HG03045 (cell line): Measurements from ENCODE around the gene CDH22.

ENCODE experiments used
- ATAC-seq: cut with Tn5 transposase; IDR thresholded peaks from one replicate; pipeline ENCODE4 v1.9.1; 2021; ENCODE audit warnings: mild to moderate bottlenecking, moderate library complexity; ENCODE audit not compliant: unreplicated experiment

Gene CDH22

DNA sequence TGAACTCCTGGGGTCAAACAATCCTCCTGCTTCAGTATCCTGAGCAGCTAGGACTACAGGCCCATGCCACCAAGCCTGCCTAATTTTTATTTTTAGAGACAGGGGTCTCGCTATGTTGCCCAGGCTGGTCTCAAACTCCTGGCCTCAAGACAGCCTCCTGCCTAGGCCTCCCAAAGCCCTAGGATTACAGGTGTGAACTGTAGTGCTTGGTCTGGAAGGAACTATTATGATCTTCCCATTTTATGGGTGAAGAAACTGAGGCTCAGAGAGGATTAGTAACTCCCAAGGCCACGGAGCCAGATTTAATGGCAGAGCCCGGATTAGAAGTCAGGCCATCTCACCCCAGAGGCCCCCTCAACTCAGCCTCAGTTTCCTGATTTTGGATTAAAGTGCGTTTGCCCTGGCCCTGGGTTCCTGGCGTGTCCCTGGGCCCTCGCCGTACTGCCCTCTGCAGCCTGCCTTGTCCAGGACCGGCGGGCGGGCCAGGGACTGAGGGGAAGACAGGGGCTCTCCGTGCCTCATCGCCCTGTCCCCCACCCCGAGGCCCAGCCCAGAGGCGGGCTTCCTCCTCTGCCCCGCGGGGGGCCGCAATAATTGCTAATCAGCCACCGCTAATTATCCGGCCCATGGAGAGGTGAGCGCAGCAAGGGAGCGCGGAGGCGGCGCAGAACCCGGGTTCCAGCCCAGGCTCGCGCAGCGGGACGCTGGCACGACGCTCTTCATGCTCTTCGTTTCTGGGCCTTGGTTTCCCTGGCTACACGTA is 155.3 kb downstream of the CDH22 start:
- ATAC-seq = no peak

DNA sequence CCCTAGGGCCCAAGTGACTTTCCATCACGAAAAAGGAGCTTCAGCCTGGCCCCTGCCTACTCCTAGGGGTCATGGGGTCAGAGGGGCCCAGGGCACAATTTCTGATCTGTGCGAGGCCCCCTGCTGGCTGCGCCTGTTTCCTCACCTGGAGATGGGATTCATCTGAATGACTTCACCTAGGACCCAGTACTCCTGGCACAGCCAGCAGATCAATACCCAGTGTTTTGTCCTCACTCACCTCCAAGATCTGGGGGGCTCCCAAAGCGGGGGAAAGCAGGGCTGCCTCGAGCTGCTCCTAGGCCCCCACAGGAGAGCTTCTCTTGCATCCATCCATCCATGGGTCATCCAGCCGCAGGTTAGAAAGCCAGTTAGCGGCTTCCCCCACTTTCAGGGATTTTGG is 156.4 kb downstream of the CDH22 start:
- ATAC-seq = no peak

DNA sequence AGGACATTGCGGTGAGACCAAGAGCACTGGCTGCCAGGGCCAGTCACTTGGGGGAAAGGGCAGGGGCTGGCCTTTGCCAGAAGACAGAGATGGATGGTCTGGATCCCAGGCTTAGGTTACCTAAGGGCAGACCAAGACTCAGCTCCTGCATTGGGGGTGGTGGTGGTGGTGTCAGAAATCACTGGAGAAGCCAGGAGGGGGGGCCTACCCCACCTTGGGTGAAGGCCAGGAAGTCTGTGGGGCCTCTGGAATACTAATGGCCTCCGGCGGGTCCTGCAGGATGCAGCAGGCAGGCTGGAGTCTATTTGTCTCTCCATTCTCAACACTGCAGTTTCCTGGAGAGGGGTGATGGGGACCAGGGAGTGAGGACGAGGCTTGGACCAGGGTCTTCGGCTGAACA is 157.4 kb downstream of the CDH22 start:
- no peak for ATAC-seq

GRCh38 chr20:46148313-46149208 is 159.7 kb downstream of the CDH22 start:
- no peak for ATAC-seq

DNA sequence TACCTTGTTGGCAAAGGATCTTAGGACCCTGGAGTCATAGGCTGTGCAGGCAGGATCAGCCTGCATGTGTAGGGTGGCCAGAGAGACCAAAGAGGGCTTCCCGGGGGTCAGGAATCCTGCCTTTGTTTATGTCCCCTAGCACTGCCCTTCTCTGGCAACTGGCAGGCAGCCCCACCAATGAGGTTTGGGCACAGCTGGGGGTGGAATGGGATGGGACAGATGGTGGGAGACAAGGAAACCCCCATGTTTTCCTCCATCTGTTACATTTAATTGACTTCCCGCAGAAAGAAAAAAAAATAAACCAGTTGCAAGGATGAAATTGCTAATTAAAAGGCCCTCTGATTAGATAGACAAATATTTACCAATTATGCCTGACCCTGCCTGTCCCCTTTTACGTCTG is 162.6 kb downstream of the CDH22 start:
- ATAC-seq = no peak

GRCh38 chr20:46144432-46145025 is 163.8 kb downstream of the CDH22 start:
- no peak for ATAC-seq

DNA sequence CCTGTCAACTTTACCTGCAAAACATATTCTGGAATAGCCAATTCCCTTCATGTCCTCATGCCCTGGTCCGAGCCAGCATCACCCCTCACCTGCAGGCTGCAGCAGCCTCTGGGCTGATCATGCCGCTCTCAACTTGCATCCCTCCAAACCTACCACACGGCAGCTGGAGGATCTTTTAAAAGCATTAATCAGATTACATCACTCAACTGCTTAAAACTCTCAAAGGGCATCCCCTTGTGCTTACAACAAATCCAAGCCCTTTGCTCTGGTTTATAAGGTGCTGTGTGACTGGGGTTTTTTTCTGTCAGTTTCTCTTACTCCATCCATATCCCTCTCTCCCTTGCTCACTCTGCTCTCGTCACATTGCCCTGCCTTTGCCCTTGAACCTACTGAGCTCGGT is 166.2 kb downstream of the CDH22 start:
- ATAC-seq = no peak

- no peak for ATAC-seq
Observed at GRCh38 chr20:46139908-46140482, 168.3 kb downstream of the CDH22 start.

GRCh38 chr20:46139266-46139889 is 168.9 kb downstream of the CDH22 start:
- no peak for ATAC-seq

- ATAC-seq = no peak
Observed at GRCh38 chr20:46137816-46138215, 170.5 kb downstream of the CDH22 start.

GRCh38 chr20:46135856-46136633 is 172.3 kb downstream of the CDH22 start:
- no peak for ATAC-seq

DNA sequence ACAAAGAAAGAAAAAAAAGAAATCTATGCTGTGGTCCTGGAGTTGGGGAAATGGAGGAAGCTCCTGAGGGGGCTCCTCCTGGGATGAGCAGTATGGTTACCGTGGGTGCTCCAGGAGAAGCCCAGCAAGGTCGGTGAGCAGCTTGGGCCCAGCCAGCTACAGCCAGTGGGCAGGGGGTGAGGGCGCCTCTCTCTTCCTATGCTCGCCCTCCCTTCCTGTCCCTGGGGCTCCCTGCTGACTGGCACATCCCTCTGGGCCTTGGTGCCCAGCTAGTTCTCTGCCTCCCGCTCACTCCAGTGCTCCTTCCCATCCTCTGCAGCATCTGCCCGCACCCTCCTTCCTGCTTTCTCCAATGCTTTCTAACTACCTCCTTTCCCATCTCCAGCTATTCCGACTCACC is 173.6 kb downstream of the CDH22 start:
- ATAC-seq = no peak

- ATAC-seq = no peak
Observed at GRCh38 chr20:46133886-46134654, 174.2 kb downstream of the CDH22 start.

DNA sequence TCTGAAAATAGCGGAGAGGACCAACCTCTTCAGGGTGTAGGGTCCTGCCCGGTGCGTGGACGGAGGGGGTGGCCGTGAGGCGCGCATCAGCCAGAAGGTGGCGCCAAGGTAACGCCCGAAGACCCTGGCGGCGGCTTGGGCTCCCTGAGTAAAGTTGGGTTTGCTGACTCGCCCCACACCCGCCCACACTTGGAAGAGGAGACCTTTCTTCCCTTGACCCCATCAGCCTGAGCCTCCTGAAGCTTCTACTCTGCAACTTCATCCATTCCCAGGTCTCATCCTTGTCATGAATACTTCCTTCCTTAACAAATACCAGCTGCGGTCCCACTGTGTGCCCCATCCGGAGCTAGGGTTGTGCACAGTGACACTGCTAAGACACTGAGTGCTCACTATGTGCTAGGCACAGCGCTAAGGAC is 175.6 kb downstream of the CDH22 start:
- ATAC-seq = peak; percentile 47

DNA sequence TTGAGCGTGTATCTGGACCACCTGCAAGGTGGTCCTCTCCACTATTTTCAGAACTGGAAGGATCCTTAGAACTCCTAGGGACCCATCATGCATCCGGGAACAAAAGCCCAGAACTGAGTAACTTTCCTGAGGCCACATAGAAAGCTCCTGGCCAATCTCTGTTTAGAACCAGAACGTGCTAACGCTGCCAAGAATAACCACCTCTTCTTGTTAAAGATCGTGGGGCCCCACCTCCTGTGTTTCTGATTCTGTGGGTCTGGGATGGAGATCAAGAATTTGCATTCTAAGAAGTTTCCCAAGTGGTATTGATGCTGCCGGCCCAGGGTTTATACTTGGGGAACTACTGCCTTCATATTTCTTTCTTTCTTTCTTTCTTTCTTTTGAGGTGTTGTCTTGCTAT is 176.9 kb downstream of the CDH22 start:
- ATAC-seq = no peak

GRCh38 chr20:46130534-46130933 is 177.8 kb downstream of the CDH22 start:
- ATAC-seq = no peak

DNA sequence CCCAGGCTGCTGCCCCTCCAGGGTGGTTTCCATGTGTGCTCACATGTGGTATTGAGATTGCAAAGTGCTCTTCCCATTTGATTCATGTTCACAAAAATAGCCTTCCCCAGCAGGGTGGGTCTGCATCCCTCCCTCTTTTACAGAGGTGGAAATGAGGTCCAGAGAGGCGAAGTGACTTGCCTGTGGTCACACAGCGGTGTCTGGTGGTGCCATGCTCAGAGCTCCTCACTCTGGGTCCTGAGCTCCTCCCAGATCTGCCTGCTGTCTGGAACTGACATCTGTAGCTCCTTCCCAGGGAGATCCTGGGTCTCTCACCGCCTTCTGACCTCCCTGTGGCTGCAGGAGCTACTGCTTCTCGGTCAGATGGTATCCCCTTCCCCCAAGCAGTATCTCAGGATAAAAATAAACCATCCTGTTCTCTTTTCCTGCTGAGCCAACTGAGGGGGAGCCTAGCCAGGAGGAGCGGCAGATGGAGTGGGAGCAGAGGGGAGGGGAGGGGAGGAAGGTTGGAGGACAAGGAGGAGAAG is 178.3 kb downstream of the CDH22 start:
- ATAC-seq = no peak

- no peak for ATAC-seq
Observed at GRCh38 chr20:46128310-46129151, 179.8 kb downstream of the CDH22 start.
